Measurements from ENCODE around the gene GDPD1. TPM values are rescaled to one million over a fixed set of nuclear protein-coding genes. Genes with fewer than 3 reads are reported as not detected.

Gene GDPD1
- total and polyA plus RNA-seq, 9 of the 15 experiments (the other 6 are each of a cell fraction or from before 2014, with no cell fraction given) = 5.7 to 15.2 (median 9.3) TPM

DNA sequence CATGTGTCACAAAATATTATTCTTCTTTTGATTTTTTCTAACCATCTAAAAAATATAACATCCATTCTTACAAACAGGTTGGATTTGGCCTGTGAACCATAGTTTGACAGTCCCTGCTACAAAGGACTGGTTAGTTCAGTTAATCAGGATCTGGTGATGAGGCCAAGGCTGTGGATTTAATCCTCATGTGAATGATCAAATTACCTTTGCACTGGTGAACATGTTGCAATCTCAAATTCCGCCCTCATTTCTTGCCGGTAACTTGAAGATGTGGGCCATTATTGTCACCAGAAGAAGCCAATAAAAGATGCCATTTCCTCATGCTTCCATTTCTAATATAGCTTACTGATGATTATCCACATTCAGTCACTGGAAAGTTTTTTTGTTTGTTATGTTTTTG is 75.9 kb downstream of the GDPD1 start (continued):
- no peak for TF ChIP-seq ZNF175 (CRISPR knock-in tag; IDR thresholded peaks at IDR 0.05; ENCODE audit: low read depth)

- Histone ChIP-seq H3K4me3 (no peak overlapping the region), H3K36me3 (ENCODE audit: control insufficient read depth, insufficient read depth, low read length) (no peaks in the 10 kb centered on the region), H2AFZ (ENCODE audit: low read depth, low read length) (no peak overlapping the region), H3K27ac (ENCODE audit: extremely low read depth, low read depth, low read length) (no peak overlapping the region), H3K4me2 (ENCODE audit: insufficient read depth, low read length) (no peak overlapping the region), H4K20me1 (replicated peaks; ENCODE audit: control insufficient read depth, insufficient read depth, low read length) (no peaks in the 10 kb centered on the region), H3K4me1 (replicated peaks in 1 of 2; ENCODE audit: control insufficient read depth in 2 of 2, insufficient read depth in 2 of 2, low read length in 2 of 2) (peaks cover 16 to 17% of the 10 kb centered on the region in 2 experiments), H3K9me3 (replicated peaks; ENCODE audit: control insufficient read depth, insufficient read depth, low read depth, low read length) (no peaks in the 10 kb centered on the region), H3K27me3 (ENCODE audit: control insufficient read depth in 2 of 2, insufficient read depth in 2 of 2, low read length in 2 of 2) (no peaks in the 10 kb centered on the region), H3K79me2 (ENCODE audit: control insufficient read depth, insufficient read depth, low read length) (no peaks in the 10 kb centered on the region), H3K9me1 (ENCODE audit: control insufficient read depth, insufficient read depth, low read length) (no peaks in the 10 kb centered on the region), H3K9ac (ENCODE audit: insufficient read depth in 1 of 2, low read depth in 2 of 2, low read length in 2 of 2) (no peak overlapping the region)
- CTCF ChIA-PET (ENCODE audit: low intra/inter-chr PET ratio) = no interaction called here
- in situ Hi-C loops (cut with MboI) (no loop called here), intact Hi-C loops (cut with micrococcal nuclease) (no loop called here)
- DNase-seq (ENCODE audit: extremely low read depth in 1 of 4, low spot score in 3 of 4) (no peak), ATAC-seq (no peak), FAIRE-seq (no peak)
- POLR2A ChIA-PET = no interaction called here
- 45% methylated on average over 2 of the region's 2 CpGs for WGBS (ENCODE audit: insufficient coverage, low coverage, missing lambda C conversion rate)
- peak; percentile 45; the same call in 1 of the 2 replicates for TF ChIP-seq CEBPB (tag; IDR thresholded peaks at IDR 0.05)
- TF ChIP-seq ZNF23 (CRISPR knock-in tag; IDR thresholded peaks at IDR 0.05) = no peak
- BruUV-seq (replicated peaks) = no TSS peak
These were observed 78.2 kb downstream of the GDPD1 start for GRCh38 chr17:59298521-59298920.

DNA sequence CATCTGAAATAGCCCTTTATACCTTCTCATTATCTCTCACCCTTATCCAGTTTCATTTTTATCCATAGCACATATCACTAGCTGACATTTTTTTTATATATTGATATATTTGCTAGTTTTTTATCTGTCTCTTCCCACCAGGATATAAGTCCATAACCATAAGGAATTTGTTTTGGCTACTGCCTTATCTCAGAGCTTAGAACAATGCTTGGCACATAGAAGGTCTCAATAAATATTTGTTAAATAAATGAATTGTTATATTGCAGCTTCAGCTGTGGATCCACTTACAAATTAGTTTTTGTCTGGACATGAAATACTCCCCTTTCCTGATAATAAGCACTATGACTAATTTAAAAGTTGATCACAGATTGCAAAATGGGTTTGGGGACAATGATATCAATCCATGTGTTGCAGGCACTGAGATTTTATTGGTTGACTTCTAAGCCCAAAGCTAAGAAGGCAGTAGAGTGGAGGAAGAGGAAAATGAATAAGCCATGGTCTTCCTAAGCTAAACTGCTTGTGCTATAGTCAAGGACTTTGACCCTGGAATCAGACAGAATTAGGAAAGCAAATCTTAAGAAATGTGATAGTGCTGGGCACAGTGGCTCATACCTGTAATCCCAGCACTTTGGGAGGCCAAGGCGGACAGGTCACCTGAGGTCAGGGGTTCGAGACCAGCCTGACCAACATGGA is 79.2 kb downstream of the GDPD1 start:
- FAIRE-seq = no peak
- intact Hi-C loops (cut with micrococcal nuclease) = no loop called here
- H3K36me3 ChIP-seq (ENCODE audit: control insufficient read depth, insufficient read depth, low read length) = no peaks in the 10 kb centered on the region
- 88% methylated on average over 2 of the region's 2 CpGs for WGBS (ENCODE audit: insufficient coverage, low coverage, missing lambda C conversion rate)
- no peak overlapping the region for H3K4me3 ChIP-seq
- H3K4me2 ChIP-seq (ENCODE audit: insufficient read depth, low read length) = no peak overlapping the region
- no peak for DNase-seq (ENCODE audit: extremely low read depth in 1 of 4, low spot score in 3 of 4)
- POLR2A ChIA-PET = no interaction called here
- peaks cover 14 to 16% of the 10 kb centered on the region in 2 experiments for H3K4me1 ChIP-seq (replicated peaks in 1 of 2; ENCODE audit: control insufficient read depth in 2 of 2, insufficient read depth in 2 of 2, low read length in 2 of 2)
- H3K9me3 ChIP-seq (replicated peaks; ENCODE audit: control insufficient read depth, insufficient read depth, low read depth, low read length) = no peaks in the 10 kb centered on the region
- no peak for ATAC-seq
- H3K27me3 ChIP-seq (ENCODE audit: control insufficient read depth in 2 of 2, insufficient read depth in 2 of 2, low read length in 2 of 2) = no peaks in the 10 kb centered on the region
- no peak overlapping the region for H3K9ac ChIP-seq (ENCODE audit: insufficient read depth in 1 of 2, low read depth in 2 of 2, low read length in 2 of 2)
- CTCF ChIA-PET (ENCODE audit: low intra/inter-chr PET ratio) = no interaction called here
- no TSS peak for BruUV-seq (replicated peaks)
- no peak overlapping the region for H2AFZ ChIP-seq (ENCODE audit: low read depth, low read length)
- in situ Hi-C loops (cut with MboI) = loop anchor here (10.0 kb wide), 1 partner anchor 345 kb away; no protein-coding TSS in a partner anchor
- no peaks in the 10 kb centered on the region for H3K9me1 ChIP-seq (ENCODE audit: control insufficient read depth, insufficient read depth, low read length)
- H4K20me1 ChIP-seq (replicated peaks; ENCODE audit: control insufficient read depth, insufficient read depth, low read length) = no peaks in the 10 kb centered on the region
- H3K79me2 ChIP-seq (ENCODE audit: control insufficient read depth, insufficient read depth, low read length) = no peaks in the 10 kb centered on the region
- H3K27ac ChIP-seq (ENCODE audit: extremely low read depth, low read depth, low read length) = no peak overlapping the region
- no peak for TF ChIP-seq ATF1 (CRISPR knock-in tag; IDR thresholded peaks at IDR 0.05)
- TF ChIP-seq ATF1 (tag; IDR thresholded peaks at IDR 0.05) = no peak
- TF ChIP-seq, protein P1, sequence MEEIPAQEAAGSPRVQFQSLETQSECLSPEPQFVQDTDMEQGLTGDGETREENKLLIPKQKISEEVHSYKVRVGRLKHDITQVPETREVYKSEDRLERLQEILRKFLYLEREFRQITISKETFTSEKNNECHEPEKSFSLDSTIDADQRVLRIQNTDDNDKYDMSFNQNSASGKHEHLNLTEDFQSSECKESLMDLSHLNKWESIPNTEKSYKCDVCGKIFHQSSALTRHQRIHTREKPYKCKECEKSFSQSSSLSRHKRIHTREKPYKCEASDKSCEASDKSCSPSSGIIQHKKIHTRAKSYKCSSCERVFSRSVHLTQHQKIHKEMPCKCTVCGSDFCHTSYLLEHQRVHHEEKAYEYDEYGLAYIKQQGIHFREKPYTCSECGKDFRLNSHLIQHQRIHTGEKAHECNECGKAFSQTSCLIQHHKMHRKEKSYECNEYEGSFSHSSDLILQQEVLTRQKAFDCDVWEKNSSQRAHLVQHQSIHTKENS (CRISPR knock-in tag; IDR thresholded peaks at IDR 0.05) = no peak
- no peak for TF ChIP-seq SRSF9 (IDR thresholded peaks at IDR 0.05; ENCODE audit: borderline replicate concordance, low read depth, low read length)
- TF ChIP-seq MAZ (CRISPR knock-in tag; conservative IDR thresholded peaks at IDR 0.05 in 1 of 2, IDR thresholded peaks at IDR 0.05 in 1 of 2) = no peak
- TF ChIP-seq KDM5B (IDR thresholded peaks at IDR 0.05; ENCODE audit: insufficient replicate concordance, low read depth, low read length) = no peak

All from K562 (cell line).